Ishikawa (cell line): Measurements from ENCODE around the gene MAPK12.
A peak's percentile ranks its signal among the peaks of the same experiment; 100 is the strongest.

Experiments used
- CEBPB ChIP-seq: IDR thresholded peaks from 2 replicates; pipeline ENCODE4 v1.6.1; 2012
- CREB1 ChIP-seq: IDR thresholded peaks from 2 replicates; pipeline ENCODE4 v1.6.1; 2012; ENCODE audit warnings: low read depth
- EGR1 ChIP-seq: IDR thresholded peaks from 2 replicates; pipeline ENCODE4 v1.6.1; 2012
- EP300 ChIP-seq: IDR thresholded peaks from 2 replicates; pipeline ENCODE4 v1.6.1; 2012; ENCODE audit warnings: borderline replicate concordance
- FOXM1 ChIP-seq: IDR thresholded peaks from 2 replicates; pipeline ENCODE4 v1.6.1; 2012; ENCODE audit warnings: low read depth, borderline replicate concordance
- MAX ChIP-seq: IDR thresholded peaks from 2 replicates; pipeline ENCODE4 v1.6.1; 2012
- NFIC ChIP-seq: IDR thresholded peaks from 2 replicates; pipeline ENCODE4 v1.6.1; 2012
- RAD21 ChIP-seq: IDR thresholded peaks from 2 replicates; pipeline ENCODE4 v1.6.1; 2012; ENCODE audit warnings: low read depth
- REST ChIP-seq: IDR thresholded peaks from 2 replicates; pipeline ENCODE4 v1.6.1; 2012; ENCODE audit warnings: low read depth, mild to moderate bottlenecking
- TAF1 ChIP-seq: IDR thresholded peaks from 2 replicates; pipeline ENCODE4 v1.6.1; 2012; ENCODE audit warnings: low read depth, mild to moderate bottlenecking
- TCF12 ChIP-seq: IDR thresholded peaks from 2 replicates; pipeline ENCODE4 v1.6.1; 2012; ENCODE audit warnings: low read depth
- TEAD4 ChIP-seq: IDR thresholded peaks from 2 replicates; pipeline ENCODE4 v1.6.1; 2012
- USF1 ChIP-seq: IDR thresholded peaks from 2 replicates; pipeline ENCODE4 v1.6.1; 2012
- YY1 ChIP-seq: IDR thresholded peaks from 2 replicates; pipeline ENCODE4 v1.6.1; 2012; ENCODE audit warnings: low read depth
- ZBTB7A ChIP-seq: IDR thresholded peaks from 2 replicates; pipeline ENCODE4 v1.6.1; 2012; ENCODE audit warnings: low read depth

The MAPK12 gene

GRCh38 chr22:50272044-50272802 lies 10.7 kb upstream of the MAPK12 start:
- peak; percentile 3; the same call in 1 of the 2 replicates for TF ChIP-seq YY1
- no peak for TF ChIP-seq CREB1
- no peak for TF ChIP-seq REST
- TF ChIP-seq FOXM1, result no peak

DNA sequence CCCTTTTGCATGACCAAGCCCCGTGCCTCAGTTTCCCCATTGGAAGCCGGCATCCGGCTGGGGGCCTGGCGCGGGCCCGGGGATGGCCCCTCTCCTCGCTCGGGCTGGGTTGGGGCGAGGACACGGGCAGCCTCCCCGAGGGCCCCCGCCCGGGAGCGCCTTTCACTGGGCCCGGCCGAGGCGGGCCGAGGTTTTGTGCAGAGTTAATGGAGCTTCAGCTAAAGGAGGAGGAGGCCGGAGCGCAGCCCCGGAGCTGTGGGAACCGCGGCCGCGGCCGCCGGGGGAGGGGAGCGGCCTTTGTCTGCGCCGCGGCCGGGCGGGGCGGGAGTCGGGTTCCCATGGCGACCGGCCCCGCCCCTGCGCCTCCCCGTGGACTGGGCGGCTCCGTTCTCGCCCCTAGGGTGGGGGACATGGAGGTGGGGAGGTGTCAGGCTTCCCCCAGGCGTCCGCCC lies 10.1 kb upstream of the MAPK12 start:
- TF ChIP-seq NFIC (0 out of 2 replicates have a peak, but pooled peaks have one; percentile 14), YY1 (peak; percentile 34; the same call in 1 of the 2 replicates), CEBPB (no peak), USF1 (no peak), EP300 (no peak; the same call in 1 of the 2 replicates), RAD21 (no peak), FOXM1 (no peak), CREB1 (no peak), MAX (no peak)

DNA sequence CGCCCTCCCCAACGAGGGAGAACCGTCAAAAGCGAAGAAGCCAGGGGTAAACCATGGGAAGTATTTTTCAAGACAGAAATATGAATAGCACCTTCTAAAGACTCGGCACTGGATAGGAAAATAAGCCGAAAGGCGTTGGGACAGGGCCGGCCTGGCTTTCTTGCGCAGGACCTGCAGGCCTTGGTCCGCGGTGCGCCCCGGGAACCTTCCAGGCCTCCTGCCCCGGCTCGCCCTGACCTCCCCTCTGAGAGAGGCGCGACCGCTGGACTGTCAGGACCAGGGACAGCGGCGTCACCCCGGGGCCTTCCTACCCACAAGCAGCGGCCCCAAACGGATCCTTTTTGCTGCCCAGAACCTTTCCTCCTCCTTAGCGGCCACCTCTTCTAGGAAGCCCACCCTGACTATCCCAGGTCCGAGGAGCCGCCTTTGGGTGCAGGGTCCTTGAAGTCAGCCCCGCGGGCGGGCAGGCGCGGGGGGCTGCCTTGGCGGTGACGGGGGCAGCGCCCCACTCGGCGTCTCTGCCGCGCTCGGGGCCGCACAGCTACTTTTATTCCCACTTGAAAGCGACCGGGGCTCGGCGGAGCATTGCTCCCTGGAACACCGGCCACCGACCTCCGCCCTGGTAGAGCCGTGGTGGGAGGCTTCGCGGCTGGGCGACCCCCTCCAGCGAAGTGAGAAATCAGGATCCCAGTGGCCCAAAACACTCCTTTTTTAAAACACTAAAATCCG lies 9.3 kb upstream of the MAPK12 start:
- no peak for TF ChIP-seq CEBPB
- no peak for TF ChIP-seq CREB1
- TF ChIP-seq FOXM1, result no peak
- no peak; the same call in 1 of the 2 replicates for TF ChIP-seq TCF12
- TF ChIP-seq NFIC, result no peak
- no peak for TF ChIP-seq USF1
- TF ChIP-seq MAX, result peak; percentile 59; the same call in 1 of the 2 replicates
- peak; percentile 22; the same call in 1 of the 2 replicates for TF ChIP-seq RAD21
- TF ChIP-seq REST, result peak; percentile 98
- TF ChIP-seq TEAD4, result no peak
- no peak for TF ChIP-seq YY1
- peak; percentile 67 for TF ChIP-seq ZBTB7A
- TF ChIP-seq EP300, result no peak
- no peak for TF ChIP-seq EGR1
- no peak for TF ChIP-seq TAF1

- TF ChIP-seq FOXM1 (no peak), RAD21 (no peak), NFIC (no peak), ZBTB7A (0 out of 2 replicates have a peak, but pooled peaks have one; percentile 24)
Observed at GRCh38 chr22:50269970-50270665, 8.6 kb upstream of the MAPK12 start, which contains the start of gene MAPK11. MAPK11 (minus strand) TSS chr22:50270380; CDS start chr22:50270292, 88 bp downstream.

DNA sequence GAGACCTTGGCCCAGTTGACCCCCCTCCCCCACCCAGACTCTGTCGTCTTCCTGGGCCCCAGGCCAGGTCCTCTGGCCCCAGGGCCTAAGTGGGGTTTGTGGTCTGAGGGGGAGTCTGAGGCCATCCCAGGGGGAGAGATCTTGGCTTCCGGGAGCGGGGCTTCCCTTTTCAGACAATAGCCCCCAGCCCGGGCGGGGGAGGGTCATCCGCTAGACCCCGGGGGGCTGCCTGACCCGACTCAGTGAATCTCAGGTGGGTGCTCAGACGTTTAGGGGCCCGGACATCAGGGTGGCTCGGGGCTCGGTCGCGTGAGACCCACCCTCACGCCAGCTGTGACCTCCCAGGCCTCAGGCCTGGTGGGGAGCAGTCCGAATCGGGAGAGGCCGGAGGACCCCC lies 8.1 kb upstream of the MAPK12 start:
- TF ChIP-seq RAD21 (no peak), TCF12 (no peak), YY1 (no peak), USF1 (no peak), ZBTB7A (peak; percentile 51; the same call in 1 of the 2 replicates), NFIC (no peak), CREB1 (no peak), MAX (no peak)
